ENCODE data around the gene ASCC3.

- TF ChIP-seq ZNF274 (IDR thresholded peaks at IDR 0.05; ENCODE audit: low read depth, low read length) (no peak), SUZ12 (IDR thresholded peaks at IDR 0.05; ENCODE audit: extremely low read depth, insufficient read depth, insufficient read length) (no peak)
These were observed 149.7 kb downstream of the ASCC3 start for GRCh38 chr6:100731411-100731810.
